ENCODE data around the gene COL6A1. TPM values are rescaled to one million over a fixed set of nuclear protein-coding genes. Genes with fewer than 3 reads are reported as not detected.
A peak's percentile ranks its signal among the peaks of the same experiment; 100 is the strongest.

COL6A1 gene
- total RNA-seq, 4 donors from 2014 or later, result 25.0 to 242 (median 54.9) TPM

GRCh38 chr21:45945868-45946210 is 35.7 kb upstream of the COL6A1 start:
- intact Hi-C loops (cut with DNase I), result no loop called here
- WGBS, 2 donors, result 31% methylated on average over 2 of the region's 12 CpGs; no CpG with 5 or more reads in 1 of the 2 donors
- DNase-seq, result no peak

GRCh38 chr21:45947296-45947695 is 34.3 kb upstream of the COL6A1 start:
- no peak for TF ChIP-seq POLR2A (IDR thresholded peaks at IDR 0.05)
- TF ChIP-seq, protein P1, sequence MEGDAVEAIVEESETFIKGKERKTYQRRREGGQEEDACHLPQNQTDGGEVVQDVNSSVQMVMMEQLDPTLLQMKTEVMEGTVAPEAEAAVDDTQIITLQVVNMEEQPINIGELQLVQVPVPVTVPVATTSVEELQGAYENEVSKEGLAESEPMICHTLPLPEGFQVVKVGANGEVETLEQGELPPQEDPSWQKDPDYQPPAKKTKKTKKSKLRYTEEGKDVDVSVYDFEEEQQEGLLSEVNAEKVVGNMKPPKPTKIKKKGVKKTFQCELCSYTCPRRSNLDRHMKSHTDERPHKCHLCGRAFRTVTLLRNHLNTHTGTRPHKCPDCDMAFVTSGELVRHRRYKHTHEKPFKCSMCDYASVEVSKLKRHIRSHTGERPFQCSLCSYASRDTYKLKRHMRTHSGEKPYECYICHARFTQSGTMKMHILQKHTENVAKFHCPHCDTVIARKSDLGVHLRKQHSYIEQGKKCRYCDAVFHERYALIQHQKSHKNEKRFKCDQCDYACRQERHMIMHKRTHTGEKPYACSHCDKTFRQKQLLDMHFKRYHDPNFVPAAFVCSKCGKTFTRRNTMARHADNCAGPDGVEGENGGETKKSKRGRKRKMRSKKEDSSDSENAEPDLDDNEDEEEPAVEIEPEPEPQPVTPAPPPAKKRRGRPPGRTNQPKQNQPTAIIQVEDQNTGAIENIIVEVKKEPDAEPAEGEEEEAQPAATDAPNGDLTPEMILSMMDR (IDR thresholded peaks at IDR 0.05), result no peak
- Histone ChIP-seq H3K9me3 (no peaks in the 10 kb centered on the region), H3K36me3 (no peaks in the 10 kb centered on the region), H3K27me3 (peaks cover 0 to 39% (median 0%) of the 10 kb centered on the region in 4 donors), H3K4me1 (peaks cover 0 to 27% (median 11%) of the 10 kb centered on the region in 3 donors), H3K27ac (no peak overlapping the region), H3K4me3 (no peak overlapping the region)
- WGBS, 2 donors, result 84 to 91% methylated on average over 6 to 16 of the region's 16 CpGs
- DNase-seq, result no peak
- intact Hi-C loops (cut with DNase I), result no loop called here

More at GRCh38 chr21:45945868-45946210, 35.7 kb upstream of the COL6A1 start:
- no peaks in the 10 kb centered on the region for H3K36me3 ChIP-seq
- peaks cover 0 to 21% (median 11%) of the 10 kb centered on the region in 3 donors for H3K4me1 ChIP-seq
- H3K27me3 ChIP-seq, result peaks cover 0 to 26% (median 0%) of the 10 kb centered on the region in 4 donors
- no peak overlapping the region for H3K4me3 ChIP-seq
- H3K9me3 ChIP-seq, result no peaks in the 10 kb centered on the region
- no peak overlapping the region for H3K27ac ChIP-seq
- no peak for TF ChIP-seq POLR2A (IDR thresholded peaks at IDR 0.05)
- TF ChIP-seq, protein P1 (IDR thresholded peaks at IDR 0.05), result no peak

GRCh38 chr21:45947716-45948255 is 33.8 kb upstream of the COL6A1 start:
- 91% methylated on average over 11 to 12 of the region's 16 CpGs for WGBS, 2 donors
- no peak for DNase-seq
- no peaks in the 10 kb centered on the region for H3K9me3 ChIP-seq
- H3K4me1 ChIP-seq, result peaks cover 0 to 27% (median 11%) of the 10 kb centered on the region in 3 donors
- TF ChIP-seq POLR2A (IDR thresholded peaks at IDR 0.05), result no peak
- TF ChIP-seq, protein P1 (IDR thresholded peaks at IDR 0.05), result no peak
- no peak overlapping the region for H3K4me3 ChIP-seq
- H3K36me3 ChIP-seq, result no peaks in the 10 kb centered on the region
- H3K27me3 ChIP-seq, result peaks cover 0 to 41% (median 0%) of the 10 kb centered on the region in 4 donors
- no peak overlapping the region for H3K27ac ChIP-seq
- intact Hi-C loops (cut with DNase I), result no loop called here

GRCh38 chr21:45948576-45949141 is 32.9 kb upstream of the COL6A1 start:
- TF ChIP-seq POLR2A (IDR thresholded peaks at IDR 0.05), result no peak
- TF ChIP-seq, protein P1 (IDR thresholded peaks at IDR 0.05), result no peak
- H3K27ac ChIP-seq, result no peak overlapping the region
- H3K27me3 ChIP-seq, result peaks cover 0 to 45% (median 0%) of the 10 kb centered on the region in 4 donors
- no peaks in the 10 kb centered on the region for H3K9me3 ChIP-seq
- DNase-seq, result no peak
- no peaks in the 10 kb centered on the region for H3K36me3 ChIP-seq
- intact Hi-C loops (cut with DNase I), result no loop called here
- H3K4me1 ChIP-seq, result peaks cover 0 to 33% (median 11%) of the 10 kb centered on the region in 3 donors
- no peak overlapping the region for H3K4me3 ChIP-seq
- WGBS, 2 donors, result 64 to 71% methylated on average over 13 to 16 of the region's 29 CpGs

DNA sequence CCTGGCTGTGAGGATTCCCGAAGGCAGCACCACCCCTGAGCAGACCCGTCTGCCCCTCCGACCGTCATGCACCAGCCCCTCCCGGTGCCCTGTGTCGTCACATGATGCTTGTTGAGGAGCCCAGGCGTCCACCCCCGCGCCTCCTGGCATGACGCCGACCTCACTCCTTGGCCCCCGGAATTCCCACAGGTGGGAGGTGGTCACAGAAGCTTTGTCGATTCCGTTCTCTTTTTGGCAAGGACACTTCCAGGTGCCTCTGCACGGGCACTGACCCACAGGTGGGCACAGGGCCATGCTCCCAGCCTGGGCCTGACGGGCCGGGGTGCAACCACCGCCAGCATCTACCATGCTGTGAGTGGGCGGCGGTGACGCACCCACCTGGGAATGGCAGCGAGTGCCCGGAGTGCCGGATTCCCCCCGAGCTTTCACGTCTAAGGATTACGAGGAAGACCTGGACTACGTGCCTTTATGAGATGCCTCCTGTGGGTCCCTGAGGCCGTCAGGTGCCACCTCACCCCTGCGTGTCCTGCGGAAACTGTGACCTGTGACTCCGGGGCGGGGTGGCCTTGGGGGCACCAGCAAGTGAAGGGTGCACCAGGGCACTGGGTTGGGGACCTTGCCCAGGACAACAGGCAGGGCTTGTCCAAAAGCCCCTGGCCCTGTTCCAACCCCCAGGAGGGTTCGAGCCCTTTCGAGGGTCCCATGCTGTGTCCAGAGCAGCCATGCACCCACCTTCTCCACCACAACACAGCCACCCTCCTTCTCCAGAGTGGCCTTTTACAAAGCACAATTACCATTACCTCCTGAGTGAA is 31.4 kb upstream of the COL6A1 start:
- peaks cover 0 to 45% (median 0%) of the 10 kb centered on the region in 4 donors for H3K27me3 ChIP-seq
- H3K36me3 ChIP-seq, result no peaks in the 10 kb centered on the region
- H3K9me3 ChIP-seq, result no peaks in the 10 kb centered on the region
- 64 to 75% methylated on average over 11 to 18 of the region's 35 CpGs for WGBS, 2 donors
- intact Hi-C loops (cut with DNase I), result no loop called here
- no peak for TF ChIP-seq POLR2A (IDR thresholded peaks at IDR 0.05)
- TF ChIP-seq, protein P1 (IDR thresholded peaks at IDR 0.05), result no peak
- DNase-seq, result no peak
- H3K4me1 ChIP-seq, result peaks cover 0 to 44% (median 14%) of the 10 kb centered on the region in 3 donors
- H3K4me3 ChIP-seq, result peak overlapping the region in 2 of 4 donors; percentile 7 to 34
- H3K27ac ChIP-seq, result peak overlapping the region in 1 of 4 donors; percentile 32
